Liver (tissue), 9 donors: Measurements from ENCODE around the gene TIGD1. TPM values are rescaled to one million over a fixed set of nuclear protein-coding genes. Genes with fewer than 3 reads are reported as not detected.

Experiments used
- DNase-seq: peaks from one replicate; pipeline ENCODE4 v3.0.0-alpha.2; 2017; ENCODE audit warnings: low spot score
- H3K27ac ChIP-seq, 2 donors: one replicate each; pipeline ENCODE4 v1.7.0; 2013; ENCODE audit warnings: inconsistent platforms in 2 of 2, low read length in 2 of 2, control low read depth in 1 of 2, low read depth in 1 of 2, mild to moderate bottlenecking in 1 of 2
- H3K27me3 ChIP-seq, 4 donors: one replicate each; pipeline versions ENCODE4 v1.6.1 to v1.7.0; 2013; ENCODE audit warnings: low read length in 3 of 4, inconsistent platforms in 1 of 4, mild to moderate bottlenecking in 1 of 4, moderate library complexity in 1 of 4; ENCODE audit not compliant: control insufficient read depth in 4 of 4, insufficient read depth in 4 of 4
- H3K36me3 ChIP-seq, 4 donors: one replicate each; pipeline versions ENCODE4 v1.6.1 to v1.7.0; 2013; ENCODE audit warnings: low read length in 3 of 4, mild to moderate bottlenecking in 3 of 4, low read depth in 1 of 4, moderate library complexity in 1 of 4; ENCODE audit not compliant: control insufficient read depth in 4 of 4, insufficient read depth in 3 of 4
- H3K4me1 ChIP-seq, 4 donors: one replicate each; pipeline versions ENCODE4 v1.6.1 to v1.7.0; 2013; ENCODE audit warnings: low read length in 3 of 4, mild to moderate bottlenecking in 3 of 4, moderate library complexity in 1 of 4; ENCODE audit not compliant: control insufficient read depth in 4 of 4, insufficient read depth in 4 of 4
- H3K4me3 ChIP-seq, 3 donors: one replicate each; pipeline versions ENCODE4 v1.6.1 to v1.7.0; 2013; ENCODE audit warnings: low read length in 3 of 3, control low read depth in 1 of 3, low read depth in 1 of 3, mild to moderate bottlenecking in 1 of 3
- H3K9ac ChIP-seq, 2 donors: one replicate each; pipeline ENCODE4 v1.7.0; 2013; ENCODE audit warnings: low read length in 2 of 2, mild to moderate bottlenecking in 2 of 2, moderate library complexity in 2 of 2, control low read depth in 1 of 2, low read depth in 1 of 2
- H3K9me3 ChIP-seq, 4 donors: one replicate each; pipeline versions ENCODE4 v1.6.1 to v1.7.0; 2013; ENCODE audit warnings: low read length in 3 of 4; ENCODE audit not compliant: control insufficient read depth in 4 of 4
- EGR1 ChIP-seq, 2 donors: IDR thresholded peaks; 2 replicates each; pipeline ENCODE4 v1.6.1; 2016 to 2018; ENCODE audit warnings: antibody characterized with exemption in 2 of 2, low read depth in 2 of 2
- FOXA1 ChIP-seq: IDR thresholded peaks from 2 replicates; pipeline ENCODE4 v1.6.1; 2016; ENCODE audit warnings: antibody characterized with exemption
- FOXA2 ChIP-seq: IDR thresholded peaks from 2 replicates; pipeline ENCODE4 v1.6.1; 2016; ENCODE audit warnings: antibody characterized with exemption
- HNF4G ChIP-seq: IDR thresholded peaks from 2 replicates; pipeline ENCODE4 v1.6.1; 2016; ENCODE audit warnings: antibody characterized with exemption
- NR2F2 ChIP-seq: IDR thresholded peaks from 2 replicates; pipeline ENCODE4 v1.6.1; 2016; ENCODE audit warnings: antibody characterized with exemption
- RAD21 ChIP-seq, 2 donors: IDR thresholded peaks; 2 replicates each; pipeline ENCODE4 v1.6.1; 2016; ENCODE audit warnings: antibody characterized with exemption in 2 of 2, mild to moderate bottlenecking in 2 of 2
- SP1 ChIP-seq: IDR thresholded peaks from 2 replicates; pipeline ENCODE4 v1.6.1; 2018; ENCODE audit warnings: antibody characterized with exemption, mild to moderate bottlenecking
- TAF1 ChIP-seq: conservative IDR thresholded peaks from 2 replicates; pipeline ENCODE4 v1.6.1; 2016; ENCODE audit warnings: antibody characterized with exemption, mild to moderate bottlenecking
- YY1 ChIP-seq: IDR thresholded peaks from 2 replicates; pipeline ENCODE4 v1.6.1; 2016; ENCODE audit warnings: antibody characterized with exemption, mild to moderate bottlenecking
- WGBS: extraction: QIAGEN DNeasy Blood & Tissue Kit; methylation state at CpG from one replicate; pipeline ENCODE4 v1.1.7; 2013; 5-methylcytosine and 5-hydroxymethylcytosine counted together
- polyA plus RNA-seq, 2 donors: library from polyadenylated mRNA; stranded (reverse) in 1 of 2; unstranded in 1 of 2; fragments of 200-250 nt in 1 of 2; fragments of >200 nt in 1 of 2; fragmentation: Nextera tagmentation in 1 of 2; extraction: Ambion mirVana in 1 of 2; gene quantifications; one replicate each; pipeline versions ENCODE4 v1.2.1 to v1.2.3, GENCODE V29; 2013 to 2015
- total RNA-seq, 2 donors: library from RNA; depleted of rRNA; stranded (reverse); fragments of >200 nt; gene quantifications; one replicate each; pipeline ENCODE4 v1.2.3, GENCODE V29; 2014
- TF ChIP-seq, protein P1 (sequence below): IDR thresholded peaks from 2 replicates; pipeline ENCODE4 v1.6.1; 2016; ENCODE audit warnings: antibody characterized with exemption
- TF ChIP-seq, protein P2 (sequence below): fragments of 150-350 bp; IDR thresholded peaks from 2 replicates; pipeline ENCODE4 v1.5.1; 2017; ENCODE audit warnings: improper control_type of control experiment, low read depth, low read length; ENCODE audit not compliant: missing input control
- TF ChIP-seq, protein P3 (sequence below): IDR thresholded peaks from 2 replicates; pipeline ENCODE4 v1.6.1; 2016; ENCODE audit warnings: antibody characterized with exemption
- TF ChIP-seq, protein P4 (sequence below): IDR thresholded peaks from 2 replicates; pipeline ENCODE4 v1.6.1; 2016; ENCODE audit warnings: antibody characterized with exemption, mild to moderate bottlenecking
- TF ChIP-seq, protein P5 (sequence below): IDR thresholded peaks from 2 replicates; pipeline ENCODE4 v1.6.1; 2016; ENCODE audit warnings: antibody characterized with exemption
- donor health status: healthy.
- donor health status: healthy.
- donor health status: healthy.
- donor health status: healthy.
- donor health status: healthy.

TIGD1 gene
- total and polyA plus RNA-seq, 4 donors: 0.50 to 3.0 (median 1.7) TPM

DNA sequence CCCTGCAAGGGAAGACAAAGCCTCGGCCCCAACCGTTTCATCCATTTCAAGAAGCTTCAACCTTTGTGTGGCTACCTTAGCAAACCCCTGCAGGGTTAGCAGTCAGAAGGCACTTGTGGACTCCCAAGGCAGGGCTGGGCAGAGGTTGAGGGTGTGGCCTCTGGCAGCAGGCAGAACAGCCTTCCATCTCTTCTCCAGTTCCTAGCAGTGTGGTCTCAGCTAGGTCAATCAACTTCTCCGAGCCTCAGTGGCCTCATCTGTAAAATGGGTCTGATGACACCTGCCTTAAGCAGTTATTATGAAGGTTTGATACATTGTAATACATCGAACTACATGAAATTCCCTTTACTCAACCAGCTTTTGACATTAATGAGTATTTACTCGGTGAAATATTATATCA lies 37.0 kb downstream of the TIGD1 start:
- H3K27me3 ChIP-seq: no peaks in the 10 kb centered on the region
- H3K4me3 ChIP-seq: no peak overlapping the region
- H3K9me3 ChIP-seq: no peaks in the 10 kb centered on the region
- no peak for TF ChIP-seq NR2F2
- TF ChIP-seq, protein P1, sequence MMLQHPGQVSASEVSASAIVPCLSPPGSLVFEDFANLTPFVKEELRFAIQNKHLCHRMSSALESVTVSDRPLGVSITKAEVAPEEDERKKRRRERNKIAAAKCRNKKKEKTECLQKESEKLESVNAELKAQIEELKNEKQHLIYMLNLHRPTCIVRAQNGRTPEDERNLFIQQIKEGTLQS: no peak
- no peak for TF ChIP-seq SP1
- TF ChIP-seq FOXA2: no peak
- TF ChIP-seq, protein P2, sequence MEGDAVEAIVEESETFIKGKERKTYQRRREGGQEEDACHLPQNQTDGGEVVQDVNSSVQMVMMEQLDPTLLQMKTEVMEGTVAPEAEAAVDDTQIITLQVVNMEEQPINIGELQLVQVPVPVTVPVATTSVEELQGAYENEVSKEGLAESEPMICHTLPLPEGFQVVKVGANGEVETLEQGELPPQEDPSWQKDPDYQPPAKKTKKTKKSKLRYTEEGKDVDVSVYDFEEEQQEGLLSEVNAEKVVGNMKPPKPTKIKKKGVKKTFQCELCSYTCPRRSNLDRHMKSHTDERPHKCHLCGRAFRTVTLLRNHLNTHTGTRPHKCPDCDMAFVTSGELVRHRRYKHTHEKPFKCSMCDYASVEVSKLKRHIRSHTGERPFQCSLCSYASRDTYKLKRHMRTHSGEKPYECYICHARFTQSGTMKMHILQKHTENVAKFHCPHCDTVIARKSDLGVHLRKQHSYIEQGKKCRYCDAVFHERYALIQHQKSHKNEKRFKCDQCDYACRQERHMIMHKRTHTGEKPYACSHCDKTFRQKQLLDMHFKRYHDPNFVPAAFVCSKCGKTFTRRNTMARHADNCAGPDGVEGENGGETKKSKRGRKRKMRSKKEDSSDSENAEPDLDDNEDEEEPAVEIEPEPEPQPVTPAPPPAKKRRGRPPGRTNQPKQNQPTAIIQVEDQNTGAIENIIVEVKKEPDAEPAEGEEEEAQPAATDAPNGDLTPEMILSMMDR: no peak
- no peak for TF ChIP-seq YY1
- TF ChIP-seq, protein P3, sequence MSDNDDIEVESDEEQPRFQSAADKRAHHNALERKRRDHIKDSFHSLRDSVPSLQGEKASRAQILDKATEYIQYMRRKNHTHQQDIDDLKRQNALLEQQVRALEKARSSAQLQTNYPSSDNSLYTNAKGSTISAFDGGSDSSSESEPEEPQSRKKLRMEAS: no peak
- no peak for TF ChIP-seq EGR1 (IDR thresholded peaks at IDR 0.05; ENCODE audit: low read depth in 2 of 2)
- TF ChIP-seq HNF4G: no peak
- TF ChIP-seq RAD21 (IDR thresholded peaks at IDR 0.05): no peak
- TF ChIP-seq TAF1: no peak
- TF ChIP-seq, protein P4, sequence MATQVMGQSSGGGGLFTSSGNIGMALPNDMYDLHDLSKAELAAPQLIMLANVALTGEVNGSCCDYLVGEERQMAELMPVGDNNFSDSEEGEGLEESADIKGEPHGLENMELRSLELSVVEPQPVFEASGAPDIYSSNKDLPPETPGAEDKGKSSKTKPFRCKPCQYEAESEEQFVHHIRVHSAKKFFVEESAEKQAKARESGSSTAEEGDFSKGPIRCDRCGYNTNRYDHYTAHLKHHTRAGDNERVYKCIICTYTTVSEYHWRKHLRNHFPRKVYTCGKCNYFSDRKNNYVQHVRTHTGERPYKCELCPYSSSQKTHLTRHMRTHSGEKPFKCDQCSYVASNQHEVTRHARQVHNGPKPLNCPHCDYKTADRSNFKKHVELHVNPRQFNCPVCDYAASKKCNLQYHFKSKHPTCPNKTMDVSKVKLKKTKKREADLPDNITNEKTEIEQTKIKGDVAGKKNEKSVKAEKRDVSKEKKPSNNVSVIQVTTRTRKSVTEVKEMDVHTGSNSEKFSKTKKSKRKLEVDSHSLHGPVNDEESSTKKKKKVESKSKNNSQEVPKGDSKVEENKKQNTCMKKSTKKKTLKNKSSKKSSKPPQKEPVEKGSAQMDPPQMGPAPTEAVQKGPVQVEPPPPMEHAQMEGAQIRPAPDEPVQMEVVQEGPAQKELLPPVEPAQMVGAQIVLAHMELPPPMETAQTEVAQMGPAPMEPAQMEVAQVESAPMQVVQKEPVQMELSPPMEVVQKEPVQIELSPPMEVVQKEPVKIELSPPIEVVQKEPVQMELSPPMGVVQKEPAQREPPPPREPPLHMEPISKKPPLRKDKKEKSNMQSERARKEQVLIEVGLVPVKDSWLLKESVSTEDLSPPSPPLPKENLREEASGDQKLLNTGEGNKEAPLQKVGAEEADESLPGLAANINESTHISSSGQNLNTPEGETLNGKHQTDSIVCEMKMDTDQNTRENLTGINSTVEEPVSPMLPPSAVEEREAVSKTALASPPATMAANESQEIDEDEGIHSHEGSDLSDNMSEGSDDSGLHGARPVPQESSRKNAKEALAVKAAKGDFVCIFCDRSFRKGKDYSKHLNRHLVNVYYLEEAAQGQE: no peak
- TF ChIP-seq, protein P5, sequence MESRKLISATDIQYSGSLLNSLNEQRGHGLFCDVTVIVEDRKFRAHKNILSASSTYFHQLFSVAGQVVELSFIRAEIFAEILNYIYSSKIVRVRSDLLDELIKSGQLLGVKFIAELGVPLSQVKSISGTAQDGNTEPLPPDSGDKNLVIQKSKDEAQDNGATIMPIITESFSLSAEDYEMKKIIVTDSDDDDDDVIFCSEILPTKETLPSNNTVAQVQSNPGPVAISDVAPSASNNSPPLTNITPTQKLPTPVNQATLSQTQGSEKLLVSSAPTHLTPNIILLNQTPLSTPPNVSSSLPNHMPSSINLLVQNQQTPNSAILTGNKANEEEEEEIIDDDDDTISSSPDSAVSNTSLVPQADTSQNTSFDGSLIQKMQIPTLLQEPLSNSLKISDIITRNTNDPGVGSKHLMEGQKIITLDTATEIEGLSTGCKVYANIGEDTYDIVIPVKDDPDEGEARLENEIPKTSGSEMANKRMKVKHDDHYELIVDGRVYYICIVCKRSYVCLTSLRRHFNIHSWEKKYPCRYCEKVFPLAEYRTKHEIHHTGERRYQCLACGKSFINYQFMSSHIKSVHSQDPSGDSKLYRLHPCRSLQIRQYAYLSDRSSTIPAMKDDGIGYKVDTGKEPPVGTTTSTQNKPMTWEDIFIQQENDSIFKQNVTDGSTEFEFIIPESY: no peak
- no peak for DNase-seq
- H3K9ac ChIP-seq: no peak overlapping the region
- WGBS: 71% methylated on average over 5 of the region's 5 CpGs
- H3K36me3 ChIP-seq: no peaks in the 10 kb centered on the region
- no peaks in the 10 kb centered on the region for H3K4me1 ChIP-seq
- no peak overlapping the region for H3K27ac ChIP-seq

DNA sequence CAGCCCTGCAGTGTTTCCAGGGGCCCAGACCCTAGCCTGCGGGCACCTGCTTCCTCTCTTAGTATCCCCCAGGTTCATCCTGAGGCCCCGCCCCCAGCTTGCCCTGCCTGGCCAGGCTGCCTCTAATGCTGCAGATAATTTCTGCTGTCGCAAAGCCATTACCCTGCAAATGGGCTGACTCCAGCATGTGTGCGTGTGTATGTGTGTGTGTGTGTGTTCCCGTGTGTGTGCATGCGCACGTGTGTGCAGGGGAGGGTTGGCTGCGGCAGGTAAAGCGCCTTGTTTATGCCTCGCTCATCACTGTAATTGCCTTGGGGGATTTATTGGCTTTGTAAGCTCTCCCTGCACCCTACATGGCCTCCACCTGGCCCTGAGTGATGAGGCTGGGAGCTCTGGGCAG lies 37.8 kb downstream of the TIGD1 start:
- H3K4me1 ChIP-seq: no peaks in the 10 kb centered on the region
- no peaks in the 10 kb centered on the region for H3K9me3 ChIP-seq
- H3K27me3 ChIP-seq: no peaks in the 10 kb centered on the region
- no peak overlapping the region for H3K27ac ChIP-seq
- no peaks in the 10 kb centered on the region for H3K36me3 ChIP-seq
- no peak for TF ChIP-seq FOXA1
- H3K9ac ChIP-seq: no peak overlapping the region
- DNase-seq: no peak
- WGBS: 87% methylated on average over 10 of the region's 10 CpGs
- H3K4me3 ChIP-seq: no peak overlapping the region
